NCI-H2171 treated with DMSO at 0.1 percent for 48 hours (cell line): ENCODE results near the gene GRN.
"Not testable (repeated sequence)": the region's sequence is repeated elsewhere in the genome, so short reads cannot be mapped to it uniquely, and the experiment has no call there.

Source experiments
- DNase-seq: peaks from one replicate; lab custom pipeline; 2025; lab: John Stamatoyannopoulos, UW

GRN gene

DNA sequence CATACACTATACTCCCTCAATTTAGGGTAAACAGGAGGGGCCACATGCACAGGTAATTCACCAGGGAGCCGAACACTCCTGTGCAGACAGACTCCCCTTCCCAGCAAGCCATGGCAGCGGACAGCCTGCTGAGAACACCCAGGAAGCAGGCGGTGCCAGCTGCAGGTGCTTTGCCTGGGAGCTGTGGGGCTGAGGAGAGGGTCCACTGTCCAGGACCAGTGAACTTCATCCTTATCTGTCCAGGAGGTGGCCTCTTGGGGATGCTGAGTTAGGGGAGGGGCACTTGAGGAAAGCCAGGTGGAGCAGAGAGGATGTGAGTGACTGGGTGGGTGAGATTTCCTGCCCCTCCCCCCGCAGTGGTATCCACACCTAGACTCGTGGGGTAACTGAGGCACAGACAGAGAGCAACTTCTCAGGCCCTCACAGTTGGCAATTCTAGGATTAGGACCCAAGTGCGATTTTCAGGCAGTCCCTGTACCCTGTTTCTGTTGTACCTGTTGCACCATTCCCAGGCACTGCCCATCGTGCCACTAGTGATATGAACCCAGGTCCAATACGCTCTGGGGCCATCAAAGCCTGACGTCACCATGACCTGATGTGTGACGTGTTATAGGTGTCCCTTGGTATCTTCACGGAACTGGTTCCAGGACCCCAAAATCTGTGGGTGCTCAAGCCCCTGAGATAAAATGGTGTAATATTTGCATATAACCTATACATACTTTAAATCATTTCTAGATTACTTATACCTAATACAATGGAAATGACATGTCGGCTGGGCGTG is 1.2 kb downstream of the GRN start:
- no peak for DNase-seq

DNA sequence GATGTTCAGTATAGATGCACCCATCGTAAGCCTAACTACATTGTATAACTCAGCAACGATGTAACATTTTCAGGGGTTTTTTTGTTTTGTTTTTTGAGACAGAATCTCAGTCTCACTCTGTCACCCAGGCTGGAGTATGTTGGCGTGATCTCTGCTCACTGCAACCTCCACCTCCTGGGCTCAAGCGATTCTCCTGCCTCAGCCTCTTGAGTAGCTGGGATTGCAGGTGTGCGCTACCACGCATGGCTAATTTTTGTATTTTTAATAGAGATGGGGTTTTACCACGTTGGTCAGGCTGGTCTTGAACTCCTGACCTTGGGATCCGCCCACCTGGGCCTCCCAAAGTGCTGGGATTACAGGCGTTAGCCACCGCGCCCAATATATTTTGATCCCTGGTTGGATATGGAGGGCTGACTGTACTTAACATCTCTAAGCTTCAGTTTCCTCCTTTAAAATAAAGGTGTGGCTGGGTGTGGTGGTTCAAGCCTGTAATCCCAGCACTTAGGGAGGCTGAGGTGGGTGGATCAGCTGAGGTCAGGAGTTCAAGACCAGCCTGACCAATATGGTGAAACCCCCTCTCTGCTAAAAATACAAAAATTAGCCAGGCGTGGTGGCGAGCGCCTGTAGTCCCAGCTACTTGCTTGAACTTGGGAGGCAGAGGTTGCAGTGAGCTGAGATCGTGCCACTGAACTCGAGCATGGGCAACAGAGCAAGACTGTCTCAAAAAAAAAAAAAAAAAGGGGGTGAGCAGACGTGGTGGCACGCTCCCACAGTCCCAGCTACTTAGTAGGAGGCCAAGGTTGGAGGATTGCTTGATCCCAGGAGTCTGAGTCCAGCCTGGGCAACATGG is 2.3 kb downstream of the GRN start:
- not testable (repeated sequence) for DNase-seq

DNA sequence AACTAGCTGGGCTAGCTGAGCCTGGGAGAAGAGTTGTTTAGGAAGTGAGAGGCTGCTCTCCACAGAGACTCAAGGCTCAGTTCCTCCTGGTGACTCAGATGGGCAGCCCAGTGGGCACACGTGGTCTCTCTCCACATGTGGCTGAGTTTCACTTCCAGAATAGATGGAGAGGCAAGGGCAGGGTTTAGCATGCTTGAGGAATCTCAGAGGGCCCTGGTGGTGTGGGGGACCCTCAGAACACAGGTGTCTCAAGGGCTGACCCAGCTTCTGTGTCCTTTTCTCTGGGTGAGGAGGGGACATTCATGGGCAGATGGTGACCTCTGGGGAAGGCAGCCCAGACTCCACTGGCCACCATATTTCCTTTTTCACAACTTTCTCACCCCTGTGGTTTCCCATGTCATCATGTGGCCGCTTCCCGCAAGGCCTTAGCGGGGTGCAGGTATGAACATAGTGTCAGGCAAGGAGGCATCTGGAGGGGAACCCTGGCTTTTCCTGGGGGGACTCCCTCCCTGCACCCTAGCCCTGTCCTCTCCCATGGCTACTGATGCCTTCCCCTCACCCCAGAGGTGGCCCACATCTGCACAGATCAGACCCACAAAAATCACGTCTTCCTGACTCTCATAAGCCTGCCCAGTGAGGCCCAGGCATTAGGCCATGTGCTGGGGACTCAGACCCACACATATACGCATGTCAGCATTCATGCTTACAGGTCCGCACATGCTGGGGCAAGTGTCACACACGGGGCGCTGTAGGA is 3.3 kb downstream of the GRN start:
- DNase-seq: no peak

DNA sequence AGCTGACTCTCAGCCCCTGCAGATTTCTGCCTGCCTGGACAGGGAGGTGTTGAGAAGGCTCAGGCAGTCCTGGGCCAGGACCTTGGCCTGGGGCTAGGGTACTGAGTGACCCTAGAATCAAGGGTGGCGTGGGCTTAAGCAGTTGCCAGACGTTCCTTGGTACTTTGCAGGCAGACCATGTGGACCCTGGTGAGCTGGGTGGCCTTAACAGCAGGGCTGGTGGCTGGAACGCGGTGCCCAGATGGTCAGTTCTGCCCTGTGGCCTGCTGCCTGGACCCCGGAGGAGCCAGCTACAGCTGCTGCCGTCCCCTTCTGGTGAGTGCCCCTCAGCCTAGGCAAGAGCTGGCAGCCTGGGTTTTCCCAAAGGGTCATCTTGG is 3.9 kb downstream of the GRN start:
- DNase-seq: no peak

DNA sequence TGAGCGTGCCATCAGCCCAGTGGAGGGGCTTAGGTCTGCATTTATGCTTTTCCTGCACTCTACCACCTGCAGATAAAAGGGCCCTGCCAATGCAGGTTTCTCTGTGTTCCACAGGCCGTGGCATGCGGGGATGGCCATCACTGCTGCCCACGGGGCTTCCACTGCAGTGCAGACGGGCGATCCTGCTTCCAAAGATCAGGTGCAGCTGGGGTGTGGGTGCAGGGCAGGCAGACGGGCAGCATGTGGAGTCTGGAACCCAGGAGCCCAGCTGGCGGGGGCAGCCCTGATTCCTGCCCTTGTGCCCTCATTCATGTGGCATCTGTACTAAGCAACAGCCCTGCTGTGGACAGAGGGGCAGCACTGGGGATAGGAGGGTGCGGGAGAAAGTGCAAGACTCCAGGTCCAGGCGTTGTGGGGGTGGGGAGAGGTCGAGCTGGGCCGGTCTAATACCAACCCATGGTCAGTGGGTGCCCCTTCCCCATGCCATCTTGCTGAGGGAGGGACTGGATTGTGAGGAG is 4.5 kb downstream of the GRN start:
- no peak for DNase-seq

DNA sequence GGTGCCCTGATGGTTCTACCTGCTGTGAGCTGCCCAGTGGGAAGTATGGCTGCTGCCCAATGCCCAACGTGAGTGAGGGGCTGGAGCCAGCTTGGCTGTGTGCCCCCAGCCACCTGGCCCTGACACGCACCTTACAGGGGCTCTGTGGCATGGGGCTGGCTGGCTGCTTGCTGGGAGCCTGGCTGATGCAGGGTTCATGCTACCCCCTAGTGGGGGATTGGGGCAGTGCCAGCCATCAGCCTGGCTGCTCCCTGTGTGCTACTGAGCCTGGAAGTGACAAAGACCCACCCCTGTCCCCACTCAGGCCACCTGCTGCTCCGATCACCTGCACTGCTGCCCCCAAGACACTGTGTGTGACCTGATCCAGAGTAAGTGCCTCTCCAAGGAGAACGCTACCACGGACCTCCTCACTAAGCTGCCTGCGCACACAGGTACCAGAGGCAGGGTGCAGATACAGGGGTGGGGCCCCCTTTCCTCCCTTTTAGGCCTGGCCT is 5.7 kb downstream of the GRN start:
- DNase-seq: peak; percentile 65

DNA sequence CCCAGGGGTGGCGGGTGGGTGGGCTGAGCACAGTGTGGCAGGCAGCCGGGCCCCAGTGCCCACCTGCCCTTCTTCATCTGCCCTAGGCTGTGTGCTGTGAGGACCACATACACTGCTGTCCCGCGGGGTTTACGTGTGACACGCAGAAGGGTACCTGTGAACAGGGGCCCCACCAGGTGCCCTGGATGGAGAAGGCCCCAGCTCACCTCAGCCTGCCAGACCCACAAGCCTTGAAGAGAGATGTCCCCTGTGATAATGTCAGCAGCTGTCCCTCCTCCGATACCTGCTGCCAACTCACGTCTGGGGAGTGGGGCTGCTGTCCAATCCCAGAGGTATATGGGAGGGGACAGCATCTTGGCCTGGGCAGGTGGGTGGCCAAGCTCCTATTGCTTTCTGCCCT is 6.4 kb downstream of the GRN start:
- no peak for DNase-seq

DNA sequence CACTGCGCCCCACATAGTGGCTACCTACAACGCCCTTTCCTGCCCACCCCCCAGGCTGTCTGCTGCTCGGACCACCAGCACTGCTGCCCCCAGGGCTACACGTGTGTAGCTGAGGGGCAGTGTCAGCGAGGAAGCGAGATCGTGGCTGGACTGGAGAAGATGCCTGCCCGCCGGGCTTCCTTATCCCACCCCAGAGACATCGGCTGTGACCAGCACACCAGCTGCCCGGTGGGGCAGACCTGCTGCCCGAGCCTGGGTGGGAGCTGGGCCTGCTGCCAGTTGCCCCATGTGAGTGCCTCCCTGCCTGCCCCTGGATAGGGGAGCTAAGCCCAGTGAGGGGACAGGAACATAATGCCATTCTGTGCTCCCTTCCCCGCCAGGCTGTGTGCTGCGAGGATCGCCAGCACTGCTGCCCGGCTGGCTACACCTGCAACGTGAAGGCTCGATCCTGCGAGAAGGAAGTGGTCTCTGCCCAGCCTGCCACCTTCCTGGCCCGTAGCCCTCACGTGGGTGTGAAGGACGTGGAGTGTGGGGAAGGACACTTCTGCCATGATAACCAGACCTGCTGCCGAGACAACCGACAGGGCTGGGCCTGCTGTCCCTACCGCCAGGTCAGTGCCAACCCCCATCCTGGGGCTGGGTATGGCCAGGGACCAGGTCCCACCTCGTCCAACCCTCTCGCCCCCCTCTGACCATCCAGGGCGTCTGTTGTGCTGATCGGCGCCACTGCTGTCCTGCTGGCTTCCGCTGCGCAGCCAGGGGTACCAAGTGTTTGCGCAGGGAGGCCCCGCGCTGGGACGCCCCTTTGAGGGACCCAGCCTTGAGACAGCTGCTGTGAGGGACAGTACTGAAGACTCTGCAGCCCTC is 7.1 kb downstream of the GRN start:
- no peak for DNase-seq

DNA sequence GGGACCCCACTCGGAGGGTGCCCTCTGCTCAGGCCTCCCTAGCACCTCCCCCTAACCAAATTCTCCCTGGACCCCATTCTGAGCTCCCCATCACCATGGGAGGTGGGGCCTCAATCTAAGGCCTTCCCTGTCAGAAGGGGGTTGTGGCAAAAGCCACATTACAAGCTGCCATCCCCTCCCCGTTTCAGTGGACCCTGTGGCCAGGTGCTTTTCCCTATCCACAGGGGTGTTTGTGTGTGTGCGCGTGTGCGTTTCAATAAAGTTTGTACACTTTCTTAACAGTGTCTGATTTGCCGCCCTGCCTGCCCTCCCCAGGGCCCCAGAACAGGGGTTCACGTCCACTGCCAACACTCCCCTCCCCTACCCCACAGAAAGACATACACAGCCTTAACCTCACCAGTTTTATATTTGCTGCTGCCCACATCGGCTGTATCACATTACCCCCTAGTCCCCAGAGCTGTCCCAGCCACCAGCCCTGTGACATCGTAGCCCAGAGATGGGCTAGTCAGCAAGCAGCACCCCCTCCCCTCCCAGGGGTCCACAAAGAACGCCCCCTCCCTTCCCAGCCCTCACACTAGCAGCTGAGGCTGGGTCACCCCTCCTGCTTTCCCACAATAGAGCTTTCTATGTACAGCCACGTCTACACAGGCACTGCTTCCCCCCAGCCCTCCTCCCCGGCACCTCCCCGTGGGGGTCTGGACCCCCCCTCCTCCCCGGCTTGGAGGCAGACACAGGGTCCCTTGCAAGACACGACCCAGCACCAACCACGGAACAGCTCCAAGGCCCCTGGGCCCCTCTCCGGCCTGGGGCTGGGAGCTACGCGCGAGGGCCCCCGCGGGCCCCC is 7.9 kb downstream of the GRN start:
- DNase-seq: no peak

DNA sequence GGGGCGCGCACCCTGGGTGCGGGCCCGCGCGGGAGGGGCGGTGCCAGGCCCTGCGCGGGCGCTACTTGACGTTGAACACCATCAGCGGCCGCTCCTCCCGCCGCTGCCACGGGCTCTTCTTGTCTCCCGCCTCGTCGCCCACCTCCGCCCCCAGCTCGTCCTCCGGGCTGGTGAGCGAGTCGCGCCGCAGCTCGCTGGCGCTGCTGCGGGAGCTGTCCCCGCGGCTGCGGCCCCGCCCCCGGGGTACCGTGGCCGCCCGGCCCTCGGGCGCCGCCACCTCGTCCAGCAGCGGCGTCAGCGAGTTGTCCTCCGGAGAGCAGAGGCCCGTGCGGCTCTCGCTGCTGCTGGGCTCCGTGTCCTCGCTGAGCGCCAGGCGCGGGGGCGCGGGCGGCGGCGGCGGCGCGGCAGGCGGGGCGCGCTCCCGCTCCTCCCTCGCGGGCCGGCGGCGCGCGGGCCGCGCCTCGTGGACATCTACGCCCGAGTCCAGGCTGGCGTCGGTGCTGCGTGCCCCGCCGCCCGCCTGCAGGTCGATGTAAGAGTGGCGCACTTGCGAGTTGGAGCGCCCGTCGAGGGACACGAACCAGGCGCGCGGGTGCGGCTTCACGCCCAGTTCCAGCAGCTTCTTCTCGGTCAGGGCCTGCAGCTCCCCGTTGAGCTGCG is 8.7 kb downstream of the GRN start:
- DNase-seq: no peak

DNA sequence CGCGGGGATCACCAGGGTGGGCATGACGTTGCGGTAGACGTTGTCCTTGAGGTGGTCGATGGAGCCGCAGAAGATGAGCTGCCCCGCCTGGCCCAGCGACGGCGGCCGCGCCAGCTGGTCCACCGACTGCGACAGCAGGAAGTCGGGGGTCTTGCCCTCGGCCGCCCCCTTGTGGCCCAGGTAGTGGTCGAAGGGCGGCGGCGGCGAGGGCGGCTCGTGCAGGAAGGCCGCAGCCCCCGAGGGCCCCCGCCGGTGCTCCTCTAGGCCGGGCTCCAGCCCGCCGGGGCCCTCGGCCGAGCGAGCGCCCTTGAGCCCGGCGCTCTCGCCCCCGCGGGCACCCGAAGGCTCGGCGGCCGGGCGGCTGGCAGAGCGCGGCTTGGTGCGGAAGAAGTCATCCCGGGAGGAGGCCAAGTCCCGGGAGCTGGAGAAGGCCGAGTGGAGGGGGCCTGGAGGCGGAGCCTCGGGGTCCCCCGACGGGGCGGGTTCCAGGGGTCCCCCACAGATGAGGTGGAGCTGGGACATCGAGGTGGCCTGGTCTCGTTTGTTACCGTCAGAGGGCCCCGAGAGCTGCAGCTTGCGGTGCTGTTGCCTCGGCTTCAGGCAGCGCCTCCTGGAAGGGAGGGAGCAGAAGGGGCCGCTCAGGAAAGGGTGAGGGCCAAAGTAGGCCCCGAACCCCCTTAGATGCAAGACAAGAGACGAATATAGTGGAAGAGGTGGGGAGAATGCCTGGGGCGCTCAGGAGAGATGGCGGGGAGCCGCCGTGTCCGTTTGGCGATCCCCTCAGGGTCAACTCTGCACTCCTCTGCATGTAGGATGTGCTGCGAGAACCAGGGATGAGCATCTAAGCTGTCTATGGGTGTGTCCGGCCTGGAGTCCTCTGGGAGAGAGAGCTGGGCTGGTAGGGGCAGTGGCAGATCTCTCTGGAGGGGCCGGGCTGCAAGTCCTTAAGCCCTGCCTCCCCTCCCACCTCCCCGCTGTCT is 9.8 kb downstream of the GRN start:
- no peak for DNase-seq

DNA sequence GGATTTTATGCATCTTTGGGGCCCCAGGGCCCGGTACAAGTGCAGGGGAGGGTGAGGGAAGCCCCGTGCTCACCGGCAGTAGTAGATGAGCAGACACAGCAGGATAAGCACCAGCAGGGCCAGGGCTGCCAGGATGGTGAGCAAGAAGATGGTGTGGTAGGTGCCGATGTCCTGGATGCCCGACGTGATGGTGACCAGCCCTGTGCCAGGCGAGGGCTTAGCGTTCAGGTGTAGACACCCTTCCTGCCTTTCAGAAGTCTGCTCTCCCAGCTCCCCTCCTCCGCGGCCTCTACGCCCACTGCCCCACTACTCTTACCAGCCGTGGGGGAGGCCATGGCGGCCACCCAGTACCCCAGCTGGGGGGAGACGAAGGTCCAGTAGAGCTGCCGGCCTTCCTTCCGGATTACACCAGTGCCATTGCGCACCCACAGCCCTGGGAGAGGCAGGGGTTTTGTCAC is 10.6 kb downstream of the GRN start:
- no peak for DNase-seq

DNA sequence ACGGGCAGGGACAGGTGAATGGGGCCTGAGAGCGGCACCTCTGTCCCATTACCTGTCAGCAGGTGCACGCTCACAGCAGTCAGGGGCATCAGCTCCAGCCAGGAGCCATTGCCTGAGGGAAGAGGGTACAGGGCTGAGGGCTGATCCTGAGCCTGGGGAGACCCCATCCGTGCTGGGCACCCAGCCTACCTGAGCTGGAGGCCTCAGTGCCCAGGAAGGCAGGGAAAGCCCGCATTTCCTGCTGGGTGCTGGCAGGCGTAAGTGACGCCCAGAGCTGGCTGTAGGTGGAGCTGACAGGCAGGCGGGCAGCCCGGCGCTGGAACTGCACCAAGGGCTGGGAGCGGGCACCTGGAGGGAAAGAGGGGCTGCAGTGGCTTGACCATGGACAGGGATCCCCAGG is 11.1 kb downstream of the GRN start:
- no peak for DNase-seq

DNA sequence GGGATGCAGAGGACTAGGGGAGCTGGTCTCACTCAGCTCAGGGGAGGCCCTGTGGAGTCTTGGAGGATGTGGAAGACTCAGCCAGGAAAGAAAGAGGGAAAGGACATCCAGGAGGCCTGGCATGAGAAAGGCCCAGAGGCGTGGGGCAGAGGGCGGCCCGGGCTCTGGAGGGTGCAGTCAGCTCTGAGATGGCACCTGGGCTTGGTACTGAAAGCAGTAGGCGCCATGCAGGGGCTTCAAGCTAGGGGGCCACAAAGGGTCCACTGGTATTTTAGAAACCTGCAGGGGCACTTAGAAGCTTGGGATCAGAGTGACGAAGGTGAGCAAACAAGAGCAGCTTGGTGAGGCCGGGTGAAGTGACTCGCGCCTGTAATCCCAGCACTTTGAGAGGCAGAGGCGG is 13.0 kb downstream of the GRN start:
- DNase-seq: no peak

DNA sequence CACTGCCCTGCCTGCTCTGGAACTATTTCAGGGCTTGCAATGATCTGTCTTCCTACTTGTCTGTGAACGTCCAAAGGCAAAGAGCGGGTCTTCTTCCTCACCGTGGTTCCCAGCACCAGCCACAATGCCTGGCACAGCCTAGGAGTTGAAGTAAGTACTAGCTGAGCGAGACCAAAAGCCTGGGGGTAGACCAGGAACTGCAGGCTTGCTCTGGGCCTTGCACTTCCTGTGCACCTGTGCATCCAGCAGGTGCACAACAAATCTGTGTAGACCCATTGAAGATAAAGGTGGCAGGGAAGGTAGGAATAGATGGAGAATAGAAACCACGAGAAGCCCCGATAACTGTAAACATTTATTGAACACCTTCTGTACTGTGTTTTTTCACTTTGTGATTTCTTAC is 13.9 kb downstream of the GRN start:
- no peak for DNase-seq

DNA sequence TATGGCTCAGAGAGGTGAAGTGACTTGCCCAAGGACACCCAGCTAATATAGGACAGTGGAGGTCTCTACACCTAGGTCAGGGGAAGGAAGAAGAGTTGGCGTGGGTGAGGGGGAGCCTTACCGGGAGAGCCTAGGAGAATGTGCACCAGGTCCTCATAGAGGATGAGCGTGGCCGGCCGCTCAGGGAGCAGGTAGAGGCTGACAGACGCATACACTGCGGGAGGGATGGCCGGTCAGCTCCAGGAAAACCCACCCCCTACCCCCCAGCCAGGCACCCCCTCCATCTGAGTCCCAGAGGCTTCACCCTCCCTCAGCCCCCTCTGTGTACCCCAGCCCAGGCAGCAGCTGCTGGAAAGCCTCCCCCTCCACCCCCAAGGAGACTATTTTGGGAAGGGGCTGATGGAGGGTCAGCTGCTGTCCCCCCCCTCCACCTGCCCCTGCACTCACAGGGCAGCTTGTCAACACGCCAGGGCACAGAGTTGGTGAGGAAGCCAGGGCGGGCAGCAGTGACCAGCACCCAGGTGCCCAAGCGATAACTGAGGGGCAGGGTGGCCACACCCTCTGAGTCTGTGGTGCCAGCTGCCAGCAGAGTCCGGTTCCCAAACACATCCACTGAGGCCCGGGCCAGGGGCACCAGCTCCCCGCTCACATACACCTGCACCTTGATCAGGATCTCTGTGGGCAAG is 14.5 kb downstream of the GRN start:
- DNase-seq: no peak

DNA sequence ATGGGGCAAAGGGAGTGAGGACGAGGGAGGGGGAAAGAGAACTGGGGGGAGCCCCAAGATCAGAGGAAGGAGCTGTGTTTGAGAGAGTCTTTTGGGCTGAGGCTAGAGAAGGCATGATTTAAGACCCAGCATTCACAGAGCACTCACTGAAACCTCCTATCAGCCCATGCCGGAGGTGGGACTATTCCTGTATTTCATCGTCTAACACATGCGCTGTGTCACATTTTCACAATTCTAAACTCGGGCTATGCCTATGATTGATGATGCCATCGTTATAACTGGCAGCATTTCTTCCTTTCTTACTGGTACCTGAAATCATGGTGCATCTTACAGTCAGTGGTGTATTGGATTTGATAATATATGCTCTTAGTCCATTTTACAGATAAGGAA is 15.0 kb downstream of the GRN start:
- no peak for DNase-seq

DNA sequence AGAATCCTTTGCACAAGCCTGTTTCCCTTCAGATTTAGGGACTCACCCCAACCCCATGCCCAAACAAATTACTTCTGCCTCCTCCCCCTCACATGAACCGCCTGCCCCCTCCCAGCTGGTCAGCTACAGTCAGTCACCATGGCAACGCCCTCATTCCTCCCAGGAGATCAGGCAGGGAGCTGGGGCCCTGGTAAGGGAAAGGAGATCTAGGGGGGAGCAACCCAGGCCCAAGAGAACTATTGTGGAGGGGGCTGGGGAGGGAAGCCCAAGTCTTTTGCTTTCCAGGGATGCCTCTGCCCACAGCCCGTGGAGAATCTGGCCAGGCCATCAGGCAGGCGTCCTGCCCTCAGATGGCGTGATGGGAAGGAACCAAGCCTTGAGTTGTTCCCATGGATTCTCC is 15.7 kb downstream of the GRN start:
- no peak for DNase-seq
